ENCODE data around the gene AVPI1.

The AVPI1 gene

GRCh38 chr10:97721871-97722780 lies 35.1 kb upstream of the AVPI1 start:
- H3K9me3 ChIP-seq (ENCODE audit: control insufficient read depth, low read length) = no peaks in the 10 kb centered on the region
- peaks cover 33% of the 10 kb centered on the region for H3K4me1 ChIP-seq (ENCODE audit: control insufficient read depth, insufficient read depth, low read length)
- no peak overlapping the region for H3K9ac ChIP-seq (ENCODE audit: low read length)
- no peak overlapping the region for H3K4me3 ChIP-seq (ENCODE audit: low read length)
- H3K27me3 ChIP-seq (replicated peaks; ENCODE audit: control insufficient read depth, insufficient read depth, low read length) = no peaks in the 10 kb centered on the region
- DNase-seq (ENCODE audit: low read depth) = no peak
- H3K36me3 ChIP-seq (ENCODE audit: control insufficient read depth, insufficient read depth, low read length, severe bottlenecking) = peaks cover 10% of the 10 kb centered on the region

GRCh38 chr10:97719602-97720001 lies 32.6 kb upstream of the AVPI1 start:
- H3K9ac ChIP-seq (ENCODE audit: low read length) = no peak overlapping the region
- DNase-seq (ENCODE audit: low read depth) = no peak
- peaks cover 38% of the 10 kb centered on the region for H3K4me1 ChIP-seq (ENCODE audit: control insufficient read depth, insufficient read depth, low read length)
- no peak overlapping the region for H3K4me3 ChIP-seq (ENCODE audit: low read length)
- H3K36me3 ChIP-seq (ENCODE audit: control insufficient read depth, insufficient read depth, low read length, severe bottlenecking) = peaks cover 10% of the 10 kb centered on the region
- H3K9me3 ChIP-seq (ENCODE audit: control insufficient read depth, low read length) = no peaks in the 10 kb centered on the region
- no peaks in the 10 kb centered on the region for H3K27me3 ChIP-seq (replicated peaks; ENCODE audit: control insufficient read depth, insufficient read depth, low read length)

DNA sequence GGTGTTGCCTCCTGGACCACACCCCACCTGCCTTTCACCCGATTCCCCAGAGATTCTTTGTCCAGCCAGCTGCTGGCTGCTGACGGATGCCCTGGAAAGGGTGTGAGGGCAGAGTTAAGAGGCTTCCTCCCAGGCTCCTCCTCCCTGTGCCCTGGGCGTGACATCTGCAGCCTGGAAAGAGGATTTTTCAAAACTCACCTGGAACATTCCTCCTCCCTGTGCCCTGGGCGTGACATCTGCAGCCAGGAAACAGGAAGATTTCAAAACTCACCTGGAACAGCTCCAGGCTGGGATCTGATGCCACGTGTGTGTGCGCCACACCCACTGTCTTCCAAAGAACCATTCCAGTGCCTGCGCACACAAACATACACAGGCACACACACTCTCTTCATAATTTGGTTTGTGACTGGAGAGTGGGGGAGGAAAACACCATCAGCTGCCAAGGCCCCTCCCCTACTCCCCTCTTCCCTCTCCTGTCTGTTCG lies 31.7 kb upstream of the AVPI1 start:
- Histone ChIP-seq H3K4me3 (ENCODE audit: low read length) (no peak overlapping the region), H3K9ac (ENCODE audit: low read length) (no peak overlapping the region), H3K27me3 (replicated peaks; ENCODE audit: control insufficient read depth, insufficient read depth, low read length) (no peaks in the 10 kb centered on the region), H3K4me1 (ENCODE audit: control insufficient read depth, insufficient read depth, low read length) (peaks cover 32% of the 10 kb centered on the region), H3K9me3 (ENCODE audit: control insufficient read depth, low read length) (no peaks in the 10 kb centered on the region), H3K36me3 (ENCODE audit: control insufficient read depth, insufficient read depth, low read length, severe bottlenecking) (peaks cover 10% of the 10 kb centered on the region)
- DNase-seq (ENCODE audit: low read depth) = peak; percentile 35

DNA sequence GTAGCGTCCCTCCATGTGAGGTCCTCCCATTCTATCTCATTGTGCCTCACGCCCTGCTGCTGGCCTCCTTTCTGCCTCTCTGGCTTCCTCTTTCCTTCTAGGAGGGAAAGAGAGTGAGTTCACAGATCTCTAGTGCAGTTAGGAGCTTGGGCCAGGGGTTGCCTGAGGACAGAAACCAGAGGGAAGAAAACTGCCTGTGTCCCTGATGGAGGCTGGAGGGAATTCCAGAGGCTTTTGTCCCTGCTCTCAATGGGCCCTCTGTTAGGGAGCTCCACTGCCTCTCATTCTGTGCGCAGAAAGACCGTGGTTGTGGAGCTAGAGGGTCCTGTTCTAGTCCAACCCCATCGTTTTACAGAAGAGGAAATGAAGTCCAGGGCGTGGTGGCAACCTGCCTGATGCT lies 31.1 kb upstream of the AVPI1 start:
- H3K9me3 ChIP-seq (ENCODE audit: control insufficient read depth, low read length) = no peaks in the 10 kb centered on the region
- no peak for DNase-seq (ENCODE audit: low read depth)
- peaks cover 10% of the 10 kb centered on the region for H3K36me3 ChIP-seq (ENCODE audit: control insufficient read depth, insufficient read depth, low read length, severe bottlenecking)
- H3K27me3 ChIP-seq (replicated peaks; ENCODE audit: control insufficient read depth, insufficient read depth, low read length) = no peaks in the 10 kb centered on the region
- no peak overlapping the region for H3K9ac ChIP-seq (ENCODE audit: low read length)
- H3K4me3 ChIP-seq (ENCODE audit: low read length) = no peak overlapping the region
- peaks cover 32% of the 10 kb centered on the region for H3K4me1 ChIP-seq (ENCODE audit: control insufficient read depth, insufficient read depth, low read length)

GRCh38 chr10:97717627-97718026 lies 30.6 kb upstream of the AVPI1 start:
- no peaks in the 10 kb centered on the region for H3K27me3 ChIP-seq (replicated peaks; ENCODE audit: control insufficient read depth, insufficient read depth, low read length)
- H3K36me3 ChIP-seq (ENCODE audit: control insufficient read depth, insufficient read depth, low read length, severe bottlenecking) = peaks cover 10% of the 10 kb centered on the region
- H3K4me3 ChIP-seq (ENCODE audit: low read length) = no peak overlapping the region
- no peaks in the 10 kb centered on the region for H3K9me3 ChIP-seq (ENCODE audit: control insufficient read depth, low read length)
- H3K9ac ChIP-seq (ENCODE audit: low read length) = no peak overlapping the region
- H3K4me1 ChIP-seq (ENCODE audit: control insufficient read depth, insufficient read depth, low read length) = peaks cover 37% of the 10 kb centered on the region
- DNase-seq (ENCODE audit: low read depth) = no peak

DNA sequence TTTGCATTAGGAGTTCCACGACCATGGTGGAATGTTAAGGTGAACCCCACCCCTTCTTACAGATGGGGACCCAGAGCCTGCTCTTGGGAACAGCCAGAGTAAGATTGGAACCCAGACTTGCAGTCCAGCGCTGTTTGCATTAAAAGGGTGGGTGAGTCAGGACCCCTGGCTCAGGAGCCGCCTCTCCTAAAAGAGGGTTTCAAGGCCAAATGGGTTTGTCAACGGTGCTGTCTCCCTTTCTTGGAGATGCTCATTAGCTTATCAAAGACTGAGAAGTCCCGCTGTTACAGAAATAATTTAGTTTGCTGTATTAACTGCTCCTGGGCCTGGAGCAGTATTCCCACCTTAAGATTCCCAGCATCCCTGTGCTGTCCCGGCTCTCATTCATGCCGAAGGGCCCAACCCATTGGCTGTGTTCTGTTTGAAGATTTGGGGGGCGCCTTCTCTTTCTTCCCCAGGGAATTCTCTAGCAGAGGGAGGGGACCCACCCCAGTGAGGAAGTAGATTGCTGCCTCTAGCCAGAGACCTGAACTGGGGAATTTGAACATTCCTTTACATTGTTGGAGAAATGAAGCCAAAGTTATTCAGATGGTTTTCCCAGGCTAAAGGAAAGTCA lies 28.3 kb upstream of the AVPI1 start:
- H3K4me3 ChIP-seq (ENCODE audit: low read length) = peak overlapping the region; percentile 87
- DNase-seq (ENCODE audit: low read depth) = peak; percentile 45

GRCh38 chr10:97714401-97715258 lies 27.6 kb upstream of the AVPI1 start:
- Histone ChIP-seq H3K27me3 (replicated peaks; ENCODE audit: control insufficient read depth, insufficient read depth, low read length) (no peaks in the 10 kb centered on the region), H3K9ac (ENCODE audit: low read length) (peak overlapping the region; percentile 93), H3K9me3 (ENCODE audit: control insufficient read depth, low read length) (no peaks in the 10 kb centered on the region), H3K4me1 (ENCODE audit: control insufficient read depth, insufficient read depth, low read length) (peaks cover 46% of the 10 kb centered on the region), H3K4me3 (ENCODE audit: low read length) (peak overlapping the region; percentile 87), H3K36me3 (ENCODE audit: control insufficient read depth, insufficient read depth, low read length, severe bottlenecking) (peaks cover 10% of the 10 kb centered on the region)
- peak; percentile 95 for DNase-seq (ENCODE audit: low read depth)

More for the DNA sequence above, 28.3 kb upstream of the AVPI1 start:
- Histone ChIP-seq H3K4me1 (ENCODE audit: control insufficient read depth, insufficient read depth, low read length) (peaks cover 46% of the 10 kb centered on the region), H3K9ac (ENCODE audit: low read length) (peak overlapping the region; percentile 93), H3K9me3 (ENCODE audit: control insufficient read depth, low read length) (no peaks in the 10 kb centered on the region), H3K36me3 (ENCODE audit: control insufficient read depth, insufficient read depth, low read length, severe bottlenecking) (peaks cover 10% of the 10 kb centered on the region), H3K27me3 (replicated peaks; ENCODE audit: control insufficient read depth, insufficient read depth, low read length) (no peaks in the 10 kb centered on the region)

- Histone ChIP-seq H3K4me3 (ENCODE audit: low read length) (peak overlapping the region; percentile 87), H3K9ac (ENCODE audit: low read length) (peak overlapping the region; percentile 93), H3K36me3 (ENCODE audit: control insufficient read depth, insufficient read depth, low read length, severe bottlenecking) (peaks cover 10% of the 10 kb centered on the region), H3K9me3 (ENCODE audit: control insufficient read depth, low read length) (no peaks in the 10 kb centered on the region), H3K27me3 (replicated peaks; ENCODE audit: control insufficient read depth, insufficient read depth, low read length) (no peaks in the 10 kb centered on the region), H3K4me1 (ENCODE audit: control insufficient read depth, insufficient read depth, low read length) (peaks cover 48% of the 10 kb centered on the region)
- peak; percentile 82 for DNase-seq (ENCODE audit: low read depth)
Observed at GRCh38 chr10:97713826-97714400, 26.9 kb upstream of the AVPI1 start.

GRCh38 chr10:97713339-97713825 lies 26.3 kb upstream of the AVPI1 start, which contains the start of gene MARVELD1:
MARVELD1 (plus strand) TSS chr10:97713730; CDS start chr10:97713877, 147 bp downstream.
- peak; percentile 92 for DNase-seq (ENCODE audit: low read depth)
- H3K36me3 ChIP-seq (ENCODE audit: control insufficient read depth, insufficient read depth, low read length, severe bottlenecking) = peaks cover 10% of the 10 kb centered on the region
- no peaks in the 10 kb centered on the region for H3K9me3 ChIP-seq (ENCODE audit: control insufficient read depth, low read length)
- peaks cover 43% of the 10 kb centered on the region for H3K4me1 ChIP-seq (ENCODE audit: control insufficient read depth, insufficient read depth, low read length)
- H3K9ac ChIP-seq (ENCODE audit: low read length) = peak within 1 kb of the TSS; percentile 93
- no peaks in the 10 kb centered on the region for H3K27me3 ChIP-seq (replicated peaks; ENCODE audit: control insufficient read depth, insufficient read depth, low read length)
- H3K4me3 ChIP-seq (ENCODE audit: low read length) = peak within 1 kb of the TSS; percentile 87

GRCh38 chr10:97711640-97712572 lies 24.9 kb upstream of the AVPI1 start:
- Histone ChIP-seq H3K36me3 (ENCODE audit: control insufficient read depth, insufficient read depth, low read length, severe bottlenecking) (no peaks in the 10 kb centered on the region), H3K27me3 (replicated peaks; ENCODE audit: control insufficient read depth, insufficient read depth, low read length) (no peaks in the 10 kb centered on the region), H3K9ac (ENCODE audit: low read length) (no peak overlapping the region), H3K4me3 (ENCODE audit: low read length) (no peak overlapping the region), H3K4me1 (ENCODE audit: control insufficient read depth, insufficient read depth, low read length) (peaks cover 34% of the 10 kb centered on the region), H3K9me3 (ENCODE audit: control insufficient read depth, low read length) (no peaks in the 10 kb centered on the region)
- no peak for DNase-seq (ENCODE audit: low read depth)

All from adipocyte (in vitro differentiated cells).